Measurements from ENCODE around the gene USH2A.

- no peak for TF ChIP-seq CTCF (IDR thresholded peaks at IDR 0.05; ENCODE audit: insufficient read depth, low read length, poor library complexity, severe bottlenecking)
- no peak for TF ChIP-seq EZH2phosphoT487 (conservative IDR thresholded peaks at IDR 0.05; ENCODE audit: low read length)
Observed at GRCh38 chr1:216303690-216304089, 119.6 kb downstream of the USH2A start.

Measured in SU-DHL-6 (cell line).